ENCODE results near the gene ARMC7.

The ARMC7 gene

GRCh38 chr17:75078284-75079022 is 31.3 kb upstream of the ARMC7 start:
- DNase-seq (ENCODE audit: low read depth in 2 of 2) = no peak

GRCh38 chr17:75079023-75079373 is 30.8 kb upstream of the ARMC7 start:
- no peak for DNase-seq (ENCODE audit: low read depth in 2 of 2)

- no peak for DNase-seq (ENCODE audit: low read depth in 2 of 2)
Observed at GRCh38 chr17:75081611-75082540, 27.9 kb upstream of the ARMC7 start.

GRCh38 chr17:75082683-75083082 is 27.1 kb upstream of the ARMC7 start:
- DNase-seq (ENCODE audit: low read depth in 2 of 2) = no peak

- no peak for DNase-seq (ENCODE audit: low read depth in 2 of 2)
Observed at GRCh38 chr17:75084039-75084660, 25.6 kb upstream of the ARMC7 start.

- DNase-seq (ENCODE audit: low read depth in 2 of 2) = no peak
Observed at GRCh38 chr17:75086496-75087181, 23.1 kb upstream of the ARMC7 start.

- DNase-seq (ENCODE audit: low read depth in 2 of 2) = no peak
Observed at GRCh38 chr17:75087182-75087557, 22.6 kb upstream of the ARMC7 start.

GRCh38 chr17:75087558-75088453 is 22.0 kb upstream of the ARMC7 start, which contains the start of gene SLC16A5:
Gene SLC16A5 (plus strand): TSS chr17:75087954. CDS start chr17:75093637, 5,683 bp downstream.
- DNase-seq (ENCODE audit: low read depth in 2 of 2) = no peak

- no peak for DNase-seq (ENCODE audit: low read depth in 2 of 2)
Observed at GRCh38 chr17:75088465-75089417, 21.0 kb upstream of the ARMC7 start.

- no peak for DNase-seq (ENCODE audit: low read depth in 2 of 2)
Observed at GRCh38 chr17:75090871-75091854, 18.6 kb upstream of the ARMC7 start.

GRCh38 chr17:75091855-75092327 is 17.9 kb upstream of the ARMC7 start:
- no peak for DNase-seq (ENCODE audit: low read depth in 2 of 2)

GRCh38 chr17:75093548-75094158 is 16.1 kb upstream of the ARMC7 start:
- DNase-seq (ENCODE audit: low read depth in 2 of 2) = no peak

- no peak for DNase-seq (ENCODE audit: low read depth in 2 of 2)
Observed at GRCh38 chr17:75094871-75095399, 14.8 kb upstream of the ARMC7 start.

GRCh38 chr17:75096082-75096625 is 13.6 kb upstream of the ARMC7 start:
- DNase-seq (ENCODE audit: low read depth in 2 of 2) = no peak

GRCh38 chr17:75097865-75098264 is 11.9 kb upstream of the ARMC7 start:
- DNase-seq (ENCODE audit: low read depth in 2 of 2) = no peak

- no peak for DNase-seq (ENCODE audit: low read depth in 2 of 2)
Observed at GRCh38 chr17:75098861-75099260, 10.9 kb upstream of the ARMC7 start.

- DNase-seq (ENCODE audit: low read depth in 2 of 2) = no peak
Observed at GRCh38 chr17:75099881-75100595, 9.7 kb upstream of the ARMC7 start.

All from stimulated activated CD4-positive, alpha-beta T cell treated with anti-CD3 and anti-CD28 coated beads, Interleukin-1b, Interleukin-23, amount 100 ng/mL, for 1 hour (primary cell).